Epithelial cell of prostate (primary cell): ENCODE measurements around the gene TXK.

Experiments
- DNase-seq: peaks from one replicate; pipeline ENCODE4 v3.0.0-alpha.2; 2011; ENCODE audit warnings: low read depth, low spot score
- H3K27ac ChIP-seq: fragments of 450-650 bp; 2 replicates; pipeline ENCODE4 v1.5.1; 2017; ENCODE audit warnings: mild to moderate bottlenecking

The TXK gene

GRCh38 chr4:48108309-48109073 lies 25.6 kb downstream of the TXK start:
- no peak overlapping the region for H3K27ac ChIP-seq

GRCh38 chr4:48105230-48105629 lies 28.8 kb downstream of the TXK start:
- DNase-seq: no peak
- no peak overlapping the region for H3K27ac ChIP-seq

More at GRCh38 chr4:48108309-48109073, 25.6 kb downstream of the TXK start:
- DNase-seq: no peak

- no peak overlapping the region for H3K27ac ChIP-seq
- no peak for DNase-seq
Observed at GRCh38 chr4:48103483-48104139, 30.4 kb downstream of the TXK start.

- DNase-seq: no peak
Observed at GRCh38 chr4:48102303-48102702, 31.7 kb downstream of the TXK start.

GRCh38 chr4:48100256-48100655 lies 33.8 kb downstream of the TXK start:
- no peak for DNase-seq
- H3K27ac ChIP-seq: no peak overlapping the region

More at GRCh38 chr4:48102303-48102702, 31.7 kb downstream of the TXK start:
- H3K27ac ChIP-seq: no peak overlapping the region

GRCh38 chr4:48095441-48095840 lies 38.6 kb downstream of the TXK start:
- DNase-seq: no peak
- no peak overlapping the region for H3K27ac ChIP-seq

- peak overlapping the region; percentile 34 for H3K27ac ChIP-seq
- DNase-seq: peak; percentile 73
Observed at GRCh38 chr4:48093991-48094416, 40.0 kb downstream of the TXK start.

GRCh38 chr4:48090621-48091020 lies 43.4 kb downstream of the TXK start:
- no peak overlapping the region for H3K27ac ChIP-seq
- DNase-seq: no peak

- no peak for DNase-seq
- no peak overlapping the region for H3K27ac ChIP-seq
Observed at GRCh38 chr4:48085821-48086589, 48.0 kb downstream of the TXK start.

- DNase-seq: no peak
- no peak overlapping the region for H3K27ac ChIP-seq
Observed at GRCh38 chr4:48082956-48083355, 51.1 kb downstream of the TXK start.

- no peak for DNase-seq
- no peak overlapping the region for H3K27ac ChIP-seq
Observed at GRCh38 chr4:48081196-48081595, 52.9 kb downstream of the TXK start.

GRCh38 chr4:48079972-48080391 lies 54.1 kb downstream of the TXK start:
- peak overlapping the region; percentile 3 for H3K27ac ChIP-seq
- no peak for DNase-seq

- no peak for DNase-seq
- H3K27ac ChIP-seq: no peak overlapping the region
Observed at GRCh38 chr4:48078862-48079655, 55.0 kb downstream of the TXK start.

GRCh38 chr4:48078425-48078824 lies 55.6 kb downstream of the TXK start:
- no peak for DNase-seq
- H3K27ac ChIP-seq: no peak overlapping the region

- H3K27ac ChIP-seq: no peak overlapping the region
Observed at GRCh38 chr4:48074657-48075056, 59.4 kb downstream of the TXK start.

GRCh38 chr4:48073567-48074103 lies 60.4 kb downstream of the TXK start:
- no peak overlapping the region for H3K27ac ChIP-seq
- no peak for DNase-seq

More at GRCh38 chr4:48074657-48075056, 59.4 kb downstream of the TXK start:
- no peak for DNase-seq

- DNase-seq: no peak
- no peak overlapping the region for H3K27ac ChIP-seq
Observed at GRCh38 chr4:48071191-48071590, 62.9 kb downstream of the TXK start.

- no peak for DNase-seq
- H3K27ac ChIP-seq: no peak overlapping the region
Observed at GRCh38 chr4:48069026-48069425, 65.0 kb downstream of the TXK start.

- no peak for DNase-seq
Observed at GRCh38 chr4:48068182-48068581, 65.9 kb downstream of the TXK start.

GRCh38 chr4:48067536-48067935 lies 66.5 kb downstream of the TXK start:
- DNase-seq: no peak
- no peak overlapping the region for H3K27ac ChIP-seq

More at GRCh38 chr4:48068182-48068581, 65.9 kb downstream of the TXK start:
- no peak overlapping the region for H3K27ac ChIP-seq
